HCEC 1CT (cell line): ENCODE results near the gene GPR150.
"Not testable (repeated sequence)": the region's sequence is repeated elsewhere in the genome, so short reads cannot be mapped to it uniquely, and the experiment has no call there.

Experiments used
- DNase-seq: peaks from one replicate; pipeline ENCODE4 v3.0.0-alpha.2; 2017

GPR150 gene

DNA sequence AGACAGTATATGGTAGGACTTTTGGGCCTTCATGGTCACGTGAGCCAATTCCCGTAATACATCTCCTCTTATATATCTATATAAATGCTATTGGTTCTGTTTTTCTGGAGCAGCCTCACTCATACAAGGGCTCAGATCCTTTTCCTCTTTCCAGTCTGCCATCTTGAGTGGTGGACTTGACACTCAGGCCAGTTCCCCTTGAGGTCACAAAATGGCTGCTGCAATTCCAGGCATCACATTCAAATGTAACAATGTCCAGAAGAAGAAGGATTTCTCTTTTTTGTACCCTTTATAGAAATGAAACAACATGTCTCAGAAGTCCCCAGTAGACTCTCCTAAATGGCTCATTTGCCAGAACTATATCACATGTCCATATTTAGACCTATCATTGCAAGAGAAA, 4.5 kb downstream of the GPR150 start:
- DNase-seq = no peak

DNA sequence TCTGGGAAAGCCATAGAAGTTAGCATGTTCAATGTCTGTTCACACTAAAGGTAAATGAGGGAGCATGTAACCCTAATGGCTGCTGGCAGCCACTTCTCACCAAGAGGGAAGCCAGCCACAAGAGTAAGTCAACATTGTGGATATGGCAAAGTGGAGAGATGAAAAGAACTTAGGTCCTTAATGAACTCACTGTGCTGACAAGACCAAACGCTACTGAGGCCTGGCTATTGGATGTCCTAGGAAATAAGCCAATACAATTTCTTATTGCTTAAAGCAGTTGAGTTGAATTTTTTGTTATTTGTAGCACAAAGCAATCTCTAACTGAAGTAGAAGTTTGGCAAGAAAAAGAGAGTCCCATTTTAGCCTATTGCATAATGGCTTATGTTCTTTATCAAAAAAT, 6.8 kb downstream of the GPR150 start:
- DNase-seq = no peak

DNA sequence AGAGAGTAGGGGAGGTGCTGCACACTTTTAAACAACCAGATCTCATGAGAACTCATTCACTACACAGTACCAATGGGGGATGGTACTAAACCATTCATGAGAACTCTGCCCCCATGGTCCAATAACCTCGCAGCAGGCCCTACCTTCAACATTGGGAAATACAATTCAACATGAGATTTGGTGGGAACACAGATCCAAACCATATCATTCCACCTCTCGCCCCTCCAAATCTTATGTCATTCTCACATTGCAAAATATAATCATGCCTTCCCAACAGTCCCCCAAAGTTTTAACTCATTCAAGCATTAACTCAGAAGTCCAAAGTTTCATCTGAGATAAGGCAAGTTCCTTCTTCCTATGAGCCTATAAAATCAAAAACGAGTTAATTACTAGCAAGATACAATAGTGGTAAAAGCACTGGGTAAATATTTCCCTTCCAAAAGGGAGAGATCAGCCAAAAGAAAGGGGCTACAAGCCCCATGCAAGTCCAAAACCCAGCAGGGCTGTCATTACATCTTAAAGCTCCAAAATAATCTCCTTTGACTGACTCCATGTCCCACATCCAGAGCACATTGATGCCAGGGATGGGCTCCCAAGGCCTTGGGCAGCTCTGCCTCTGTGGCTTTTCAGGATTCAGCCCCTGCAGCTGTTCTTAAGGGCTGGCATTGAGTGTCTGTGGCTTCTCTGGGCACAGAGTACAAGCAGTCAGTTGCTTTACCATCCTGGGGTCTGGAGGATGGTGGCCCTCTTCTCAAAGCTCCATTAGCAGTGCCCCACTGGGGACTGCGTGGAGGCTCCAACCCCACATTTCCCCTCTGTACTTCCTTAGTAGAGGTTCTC, 8.3 kb downstream of the GPR150 start:
- DNase-seq = no peak

DNA sequence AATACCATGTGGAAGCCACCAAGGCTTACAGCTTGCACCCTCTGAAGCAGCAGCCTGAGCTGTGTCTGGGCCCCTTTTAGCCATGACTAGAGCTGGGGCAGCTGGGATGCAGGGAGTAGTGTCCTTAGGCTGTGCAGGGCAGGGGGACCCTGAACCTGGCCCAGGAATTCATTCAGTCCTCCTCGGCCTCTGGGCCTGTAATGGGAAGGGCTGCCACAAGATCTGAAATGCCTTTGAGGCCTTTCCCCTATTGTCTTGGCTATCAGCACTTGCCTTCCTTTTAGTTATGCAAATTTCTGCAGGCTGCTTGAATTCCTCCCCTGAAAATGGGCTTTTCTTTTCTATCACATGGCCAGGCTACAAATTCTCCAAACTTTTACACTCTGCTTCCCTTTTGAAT, 9.0 kb downstream of the GPR150 start:
- DNase-seq = no peak

DNA sequence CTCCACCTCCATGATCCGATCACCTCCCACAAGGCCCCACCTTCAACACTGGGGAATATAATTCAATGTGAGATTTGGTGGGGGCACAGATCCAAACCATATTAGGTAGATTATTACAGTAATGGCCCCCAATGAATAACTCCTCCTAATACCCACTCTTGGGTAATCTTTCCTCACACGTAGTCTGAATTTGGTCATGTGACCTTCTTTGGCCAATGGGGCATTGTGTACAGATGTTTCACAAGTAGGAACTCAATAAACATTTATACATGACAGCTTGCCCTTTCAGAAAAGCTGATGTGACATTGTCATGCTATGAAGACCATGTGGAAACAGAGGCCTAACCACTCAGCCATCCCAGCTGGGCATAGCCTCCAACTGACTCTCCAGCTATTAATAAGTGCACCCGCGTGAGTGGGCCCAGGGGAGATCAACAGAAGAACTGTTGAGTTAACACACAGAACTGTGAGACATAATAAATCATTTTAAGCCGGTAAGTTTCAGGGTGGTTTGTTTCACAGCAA, 10.6 kb downstream of the GPR150 start:
- no peak for DNase-seq

DNA sequence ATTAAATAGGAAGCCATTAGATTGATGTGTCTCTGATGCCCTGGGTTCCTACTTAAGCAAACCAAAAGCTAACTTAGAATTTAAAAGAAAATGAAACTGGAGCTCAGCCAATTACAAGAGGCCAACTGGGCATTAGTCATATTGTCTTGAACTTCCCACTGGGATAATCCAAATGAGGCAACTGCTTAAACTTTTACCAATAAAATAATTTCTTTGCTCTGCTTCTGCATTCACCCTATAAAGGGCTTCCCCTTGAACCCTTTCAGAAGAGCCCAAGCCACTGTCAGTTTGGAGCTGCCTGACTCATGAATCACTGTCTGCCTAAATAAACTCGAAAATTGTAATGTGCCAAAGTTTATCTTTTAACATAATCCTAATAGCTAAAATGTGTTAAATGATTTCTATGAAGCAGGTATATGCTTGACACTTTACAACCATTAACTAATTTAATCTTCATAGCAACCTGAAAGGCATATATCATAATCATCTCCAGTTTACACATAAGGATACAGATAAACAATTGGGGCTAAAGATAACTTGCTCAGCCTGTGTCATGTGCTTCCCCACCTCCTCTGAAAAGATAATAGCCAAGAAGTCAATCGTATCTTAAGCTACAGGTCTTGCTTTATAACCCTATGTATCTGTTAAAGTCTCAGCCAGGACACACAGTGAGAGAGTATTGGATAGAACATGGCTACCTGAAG, 11.5 kb downstream of the GPR150 start:
- peak; percentile 91 for DNase-seq

DNA sequence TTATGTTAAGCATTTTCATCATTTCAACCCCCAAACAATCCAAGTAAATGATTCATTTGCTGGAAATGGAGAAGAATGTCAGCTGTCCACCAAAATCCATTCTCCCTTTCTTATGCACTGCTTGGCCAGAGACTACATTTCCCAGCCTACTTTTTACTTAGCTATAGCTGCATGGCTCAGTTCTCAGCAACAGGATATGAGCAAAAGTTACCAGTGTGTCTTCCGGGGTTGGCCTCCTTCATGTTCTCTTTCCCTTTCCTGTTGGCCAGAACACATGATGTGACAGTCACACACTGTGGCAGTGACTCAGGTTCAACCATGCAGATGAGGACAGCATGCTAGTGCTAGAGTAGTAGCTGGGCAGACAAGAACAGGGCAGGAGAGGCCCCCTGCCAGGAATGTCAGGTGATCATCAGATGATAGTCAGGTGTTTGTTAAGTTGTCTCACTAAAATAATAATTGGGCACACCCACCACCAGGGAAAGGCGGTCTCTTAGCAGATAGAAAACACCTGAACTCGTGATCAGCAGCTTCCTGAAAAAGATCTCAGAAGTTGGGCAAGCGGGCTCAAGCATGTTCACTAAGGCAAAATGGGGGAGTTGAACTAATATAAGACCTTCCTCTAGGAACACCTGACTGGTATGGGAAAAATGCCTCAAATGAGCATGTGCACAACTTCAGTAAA, 12.2 kb downstream of the GPR150 start:
- DNase-seq = peak; percentile 88

DNA sequence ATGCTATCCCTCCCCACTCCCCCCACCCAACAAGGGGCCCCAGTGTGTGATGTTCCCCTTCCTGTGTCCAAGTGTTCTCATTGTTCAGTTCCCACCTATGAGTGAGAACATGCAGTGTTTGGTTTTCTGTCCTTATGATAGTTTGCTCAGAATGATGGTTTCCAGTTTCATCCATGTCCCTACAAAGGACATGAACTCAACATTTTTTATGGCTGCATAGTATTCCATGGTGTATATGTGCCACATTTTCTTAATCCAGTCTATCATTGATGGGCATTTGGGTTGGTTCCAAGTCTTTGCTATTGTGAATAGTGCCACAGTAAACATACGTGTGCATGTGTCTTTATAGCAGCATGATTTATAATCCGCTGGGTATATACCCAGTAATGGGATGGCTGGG, 13.1 kb downstream of the GPR150 start:
- DNase-seq = not testable (repeated sequence)

DNA sequence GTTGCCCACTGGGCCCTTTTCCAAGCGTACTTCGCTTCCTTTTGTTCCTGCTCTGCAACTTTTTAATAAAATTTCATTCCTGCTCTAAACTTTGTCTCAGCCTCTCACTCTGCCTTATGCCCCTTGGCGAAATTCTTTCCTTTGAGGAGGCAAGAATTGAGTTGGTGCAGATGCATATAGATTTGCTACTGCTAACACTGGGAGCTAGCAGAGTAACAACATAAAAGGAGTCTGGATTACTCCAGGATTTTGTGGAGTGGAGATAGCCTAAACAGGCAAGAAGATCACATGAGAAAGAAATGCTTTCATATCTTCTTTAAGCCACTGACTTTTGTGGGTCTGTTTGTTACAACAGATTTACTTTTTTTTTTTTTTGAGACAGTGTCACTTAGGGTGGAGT, 13.8 kb downstream of the GPR150 start:
- no peak for DNase-seq

DNA sequence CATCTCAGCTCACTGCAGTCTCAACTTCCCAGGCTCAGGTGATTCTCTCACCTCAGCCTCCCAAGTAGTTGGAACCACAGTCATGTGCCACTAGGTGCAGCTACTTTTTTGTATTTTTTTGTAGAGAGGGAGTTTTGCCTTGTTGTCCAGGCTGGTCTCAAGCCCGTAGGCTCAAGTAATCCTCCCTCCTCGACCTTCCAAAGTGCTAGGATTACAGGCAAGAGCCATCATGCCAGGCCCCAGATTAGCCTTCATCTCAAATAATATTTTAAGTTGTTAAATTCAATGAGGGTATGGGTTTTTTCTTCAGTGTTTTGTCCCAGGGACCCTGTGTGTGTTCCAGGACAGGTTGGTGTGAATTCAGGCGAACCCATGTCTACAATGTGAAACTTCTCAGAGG, 14.2 kb downstream of the GPR150 start:
- no peak for DNase-seq

DNA sequence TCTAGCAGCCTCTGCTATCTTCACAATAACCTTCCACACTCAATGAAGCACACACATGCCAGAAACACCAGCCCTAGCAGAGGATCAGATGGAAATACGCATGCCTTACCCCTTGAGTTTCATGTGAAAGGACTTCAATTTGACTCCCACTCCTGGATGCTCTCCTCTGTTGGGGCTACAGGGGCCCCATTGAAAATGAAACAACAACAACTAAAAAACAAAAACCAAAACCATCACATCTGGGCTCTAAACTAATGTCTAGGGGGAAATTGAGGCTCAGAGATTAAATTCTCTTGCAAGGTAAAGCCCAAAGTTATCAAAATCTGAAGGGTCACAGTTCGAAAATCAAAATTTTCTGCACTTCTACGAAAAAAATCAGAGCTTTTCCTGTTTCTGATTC, 18.7 kb downstream of the GPR150 start:
- no peak for DNase-seq

DNA sequence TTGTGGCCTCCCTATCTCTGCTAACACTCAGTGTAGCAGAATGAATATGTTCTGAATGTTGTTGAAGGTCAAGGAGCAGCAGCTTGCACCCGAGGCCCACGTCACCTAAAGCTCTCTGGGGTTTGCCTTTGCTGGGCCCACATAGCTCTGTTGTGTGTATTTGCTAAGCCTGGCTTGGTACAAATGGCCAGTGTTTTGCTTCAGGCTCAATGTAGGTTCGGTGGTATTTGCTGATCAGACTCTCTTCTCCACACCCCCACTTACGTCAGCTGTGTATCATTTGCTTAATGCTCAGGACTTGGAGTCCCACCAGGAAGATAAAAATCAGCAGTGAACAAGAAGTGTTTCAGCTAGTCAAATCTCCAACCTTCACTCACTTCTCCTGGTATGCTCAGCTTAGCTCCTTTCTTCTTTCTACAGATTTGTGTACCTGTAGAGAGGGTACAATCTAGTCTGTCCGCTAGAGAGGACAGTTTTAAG, 21.9 kb downstream of the GPR150 start:
- no peak for DNase-seq

DNA sequence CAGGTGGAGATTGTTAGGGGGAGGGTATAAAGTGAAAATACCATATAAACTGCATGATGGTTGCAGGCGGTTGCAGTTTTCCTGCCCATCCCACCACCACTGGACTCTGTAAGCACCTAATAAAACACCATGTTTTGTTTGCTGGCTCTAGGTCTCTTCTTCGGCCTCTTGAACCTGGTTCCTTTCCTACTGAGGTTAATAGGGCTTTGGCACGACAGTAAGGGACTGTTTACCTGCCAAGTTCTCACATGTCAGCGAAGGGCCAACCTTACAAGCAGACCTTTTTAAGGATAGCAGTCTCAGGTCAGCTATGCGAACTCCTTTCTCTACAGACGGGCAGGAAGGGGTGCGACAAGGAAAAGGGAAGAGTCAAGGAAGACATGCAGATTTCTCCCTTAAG, 23.3 kb downstream of the GPR150 start:
- no peak for DNase-seq

DNA sequence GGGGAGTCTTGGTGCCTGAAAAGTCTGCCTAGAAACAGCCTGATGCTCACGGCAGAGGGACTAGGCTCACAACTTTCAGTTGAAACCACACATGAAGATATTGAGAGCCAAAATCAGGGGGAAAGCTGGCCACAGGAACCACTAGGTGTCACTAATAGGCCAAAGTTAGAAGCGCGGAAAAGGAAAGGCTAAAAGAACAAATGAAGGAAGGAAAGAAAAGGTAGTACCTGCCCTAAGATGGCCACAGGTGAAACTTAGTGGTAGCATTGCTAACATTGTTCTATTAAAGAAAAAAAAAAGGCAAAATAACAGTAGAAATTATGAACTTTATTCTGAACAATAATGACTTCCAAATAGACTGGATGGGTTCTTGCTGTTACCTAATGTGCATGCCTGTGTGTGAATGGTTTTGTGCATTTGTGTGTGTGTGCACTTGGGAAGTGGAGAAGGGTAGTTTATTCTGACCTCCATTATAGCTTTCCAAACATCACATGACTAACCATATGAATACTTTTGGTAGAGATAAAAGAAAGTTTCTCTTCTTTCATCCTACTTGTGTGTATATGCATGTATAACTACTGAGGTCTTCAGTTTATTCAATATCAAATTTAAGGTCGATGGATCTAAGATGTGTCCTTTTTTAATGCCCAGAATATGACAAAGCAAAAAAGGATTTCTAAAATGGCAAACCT, 24.6 kb downstream of the GPR150 start:
- DNase-seq = peak; percentile 57

DNA sequence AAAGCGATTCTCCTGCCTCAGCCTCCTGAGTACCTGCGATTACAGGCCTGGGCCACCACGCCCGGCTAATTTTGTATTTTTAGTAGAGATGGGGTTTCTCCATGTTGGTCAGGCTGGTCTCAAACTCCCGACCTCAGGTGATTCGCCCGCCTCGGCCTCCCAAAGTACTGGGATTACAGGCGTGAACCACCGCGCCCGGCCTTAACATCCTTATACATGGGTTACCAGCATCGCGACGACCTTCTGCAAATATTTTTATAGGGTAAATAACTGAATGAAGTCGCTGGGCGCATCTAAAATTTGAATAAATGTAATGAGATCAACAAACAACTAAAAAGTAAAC, 26.3 kb downstream of the GPR150 start:
- not testable (repeated sequence) for DNase-seq

DNA sequence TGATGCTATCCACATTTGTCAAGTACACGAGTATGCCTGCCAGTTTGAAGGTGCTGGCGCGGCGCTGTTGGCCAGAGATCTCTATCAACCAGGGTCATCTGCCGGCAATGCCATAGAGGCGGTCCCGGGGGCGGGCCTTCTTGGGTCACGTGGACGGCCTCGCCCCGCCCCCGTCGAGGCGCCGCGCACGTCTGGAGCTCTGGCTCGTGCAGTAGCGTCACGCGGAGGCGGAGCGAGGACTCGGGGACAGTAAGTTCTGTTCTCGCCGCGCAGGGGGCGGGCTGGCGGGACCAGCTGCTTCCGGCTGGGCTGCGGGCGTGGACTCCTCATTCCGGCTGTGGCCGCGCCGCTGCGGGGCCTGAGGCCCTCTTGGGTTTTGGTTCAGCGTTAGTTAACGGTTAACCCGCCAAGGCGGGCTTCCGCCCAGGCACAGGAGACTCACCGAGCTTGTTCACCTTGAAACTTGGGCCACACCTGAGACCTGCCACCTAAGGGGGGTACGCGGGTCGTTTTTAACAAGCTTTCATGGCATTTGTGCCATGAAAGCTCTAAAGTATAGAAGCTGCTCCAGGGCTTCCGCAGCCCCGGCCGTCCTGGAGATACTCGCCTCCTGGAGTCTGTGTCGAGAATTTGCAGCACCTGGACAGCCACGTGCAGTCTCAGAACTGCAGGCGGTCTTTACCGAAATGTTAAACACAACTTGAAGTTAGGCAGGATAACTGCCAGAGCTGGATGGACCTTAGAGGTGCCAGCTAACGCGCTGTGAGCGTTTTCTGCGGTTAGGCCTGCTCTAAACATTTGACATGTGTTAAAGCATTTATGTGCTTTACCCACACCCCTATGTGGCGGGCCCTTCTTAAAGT, 26.9 kb downstream of the GPR150 start, which contains the start of gene RFESD:
Gene RFESD (plus strand): TSS at position 209 of the 863 bp plus-strand sequence. CDS start 5,495 bp downstream, outside the sequence.
- peak; percentile 97 for DNase-seq

DNA sequence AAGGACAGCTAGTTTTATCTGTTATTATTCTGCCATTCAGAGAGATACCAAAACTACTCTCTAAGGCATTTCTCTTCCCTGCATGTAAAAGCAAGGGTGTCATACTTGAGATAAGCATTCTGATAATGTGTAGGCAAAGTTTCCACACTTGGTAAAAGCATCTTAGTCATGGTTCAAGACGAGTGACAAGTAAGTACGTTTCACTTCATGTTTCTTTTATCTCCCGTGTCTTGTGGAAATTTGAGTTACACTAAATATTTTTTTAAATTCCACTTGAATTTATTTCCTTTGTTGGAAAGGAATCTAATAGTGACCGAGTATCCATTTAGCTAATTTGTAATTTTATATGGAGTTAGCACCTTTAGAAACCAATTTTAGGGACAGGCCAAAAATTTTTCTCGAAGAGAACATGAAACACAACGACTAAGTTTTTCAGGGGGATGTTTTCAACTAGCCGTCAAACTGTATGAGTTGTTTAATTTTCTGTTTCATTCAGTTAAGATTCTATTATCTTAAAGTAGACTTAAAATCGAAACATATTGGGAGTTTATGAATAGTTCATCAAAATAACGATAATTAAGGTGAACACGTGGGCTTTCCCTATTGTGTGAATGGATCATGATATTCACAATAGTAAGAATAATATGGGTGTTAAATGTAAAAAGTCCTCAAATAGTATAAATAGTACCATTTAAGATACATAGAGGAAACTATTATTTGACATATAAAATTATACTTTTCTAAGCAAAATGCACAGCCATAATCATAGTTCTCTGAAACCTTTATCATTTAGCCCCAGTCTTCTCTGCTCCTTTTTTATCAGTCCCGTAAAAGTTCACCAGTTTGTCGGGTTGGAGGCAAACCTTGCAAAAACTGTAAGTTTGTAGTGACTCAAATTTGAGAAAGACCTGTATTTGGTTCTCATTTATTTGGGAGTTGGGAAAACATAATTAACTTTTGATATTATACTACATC, 28.3 kb downstream of the GPR150 start:
- DNase-seq = no peak

DNA sequence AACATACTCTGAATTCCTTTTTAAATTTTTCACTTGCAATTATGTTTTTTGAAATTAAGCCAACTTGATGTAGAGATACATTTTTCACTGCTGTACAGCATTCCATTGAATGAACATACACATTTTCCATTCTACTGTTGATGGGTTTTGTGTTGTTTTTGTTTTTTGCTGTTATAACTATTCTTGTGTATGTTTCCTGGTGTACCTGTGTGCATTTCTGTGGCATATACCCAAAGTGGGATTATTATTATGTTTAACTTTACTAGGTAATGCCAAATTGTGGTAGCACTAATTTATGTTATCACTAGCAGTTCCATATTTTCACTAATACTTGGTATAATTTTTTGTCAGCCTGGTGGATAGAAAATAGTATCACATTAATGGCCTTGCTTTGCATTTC, 29.4 kb downstream of the GPR150 start:
- DNase-seq = no peak

DNA sequence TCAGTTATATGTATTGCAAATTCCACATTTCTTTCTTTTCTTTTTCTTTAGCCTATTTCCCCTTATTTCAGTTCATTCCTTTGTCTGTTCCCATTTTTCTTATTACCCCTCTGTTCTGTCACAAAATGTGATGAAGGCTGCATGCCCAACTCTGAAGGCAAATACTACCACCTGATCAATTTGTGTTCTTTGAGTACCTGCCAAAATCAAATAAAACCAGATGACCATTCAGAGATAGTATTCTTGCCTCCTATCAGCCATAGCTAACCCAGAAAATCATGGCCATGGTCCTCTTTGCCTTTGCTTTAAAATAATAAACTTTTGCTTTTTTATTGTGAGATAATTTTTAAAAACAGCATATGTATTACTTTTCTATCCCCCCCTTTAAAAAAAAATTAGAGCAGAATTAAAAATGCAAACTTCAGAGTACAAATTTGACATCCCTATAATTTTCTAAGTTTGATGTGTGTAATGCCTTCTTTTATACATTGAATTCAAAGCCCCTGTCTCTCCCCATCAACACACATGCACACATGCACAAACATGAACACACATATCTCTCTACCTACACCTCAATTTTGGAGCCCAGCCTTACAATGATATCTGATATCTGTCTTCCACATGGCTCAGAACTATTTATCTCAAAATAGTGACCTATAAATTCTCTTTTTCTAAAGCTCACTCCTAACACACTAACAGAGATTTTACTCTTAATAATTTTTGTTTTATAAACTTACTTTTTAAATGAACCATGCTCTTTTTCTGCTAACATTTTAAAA, 30.1 kb downstream of the GPR150 start:
- no peak for DNase-seq

DNA sequence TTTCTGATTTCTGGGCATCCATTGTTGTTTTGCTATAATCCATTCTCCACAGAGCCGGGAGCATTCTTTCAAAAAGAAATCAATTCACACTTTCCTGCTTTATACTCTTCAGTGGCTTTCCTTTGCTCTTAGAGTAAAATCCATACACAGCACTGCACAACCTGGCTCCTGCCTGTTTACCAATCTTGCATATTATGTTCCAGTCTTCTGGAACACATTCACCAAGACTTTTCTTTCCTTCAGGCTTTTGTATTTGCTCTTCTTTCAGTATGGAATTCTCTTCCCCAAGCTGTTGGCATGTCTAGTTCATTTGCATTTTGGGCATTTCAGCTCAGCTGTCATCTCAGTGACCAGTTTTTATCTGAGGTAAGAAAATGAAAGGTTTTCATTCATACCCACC, 33.0 kb downstream of the GPR150 start:
- no peak for DNase-seq
